Fibroblast of the aortic adventitia (primary cell): ENCODE results near the gene HIGD2A. TPM values are rescaled to one million over a fixed set of nuclear protein-coding genes. Genes with fewer than 3 reads are reported as not detected.
A peak's percentile ranks its signal among the peaks of the same experiment; 100 is the strongest.

Experiments used
- DNase-seq: peaks from one replicate; pipeline ENCODE4 v3.0.0-alpha.2; 2010; ENCODE audit warnings: low read depth
- H3K4me3 ChIP-seq: 2 replicates; pipeline ENCODE4 v1.5.1; 2011; ENCODE audit warnings: low read depth, mild to moderate bottlenecking, control low read depth, low read length, moderate library complexity
- CTCF ChIP-seq: IDR thresholded peaks from 2 replicates; pipeline ENCODE4 v1.5.1; 2011; ENCODE audit warnings: mild to moderate bottlenecking, low read length, control low read depth, inconsistent platforms; ENCODE audit not compliant: insufficient read depth
- total RNA-seq: library from RNA; depleted of rRNA; stranded (reverse); fragments of >200 nt; gene quantifications from 2 replicates; pipeline ENCODE4 v1.2.3, GENCODE V29; 2012; ENCODE audit warnings: low replicate concordance

HIGD2A gene, protein sequence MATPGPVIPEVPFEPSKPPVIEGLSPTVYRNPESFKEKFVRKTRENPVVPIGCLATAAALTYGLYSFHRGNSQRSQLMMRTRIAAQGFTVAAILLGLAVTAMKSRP
- 23.2 and 51.9 TPM in 2 replicates for total RNA-seq

DNA sequence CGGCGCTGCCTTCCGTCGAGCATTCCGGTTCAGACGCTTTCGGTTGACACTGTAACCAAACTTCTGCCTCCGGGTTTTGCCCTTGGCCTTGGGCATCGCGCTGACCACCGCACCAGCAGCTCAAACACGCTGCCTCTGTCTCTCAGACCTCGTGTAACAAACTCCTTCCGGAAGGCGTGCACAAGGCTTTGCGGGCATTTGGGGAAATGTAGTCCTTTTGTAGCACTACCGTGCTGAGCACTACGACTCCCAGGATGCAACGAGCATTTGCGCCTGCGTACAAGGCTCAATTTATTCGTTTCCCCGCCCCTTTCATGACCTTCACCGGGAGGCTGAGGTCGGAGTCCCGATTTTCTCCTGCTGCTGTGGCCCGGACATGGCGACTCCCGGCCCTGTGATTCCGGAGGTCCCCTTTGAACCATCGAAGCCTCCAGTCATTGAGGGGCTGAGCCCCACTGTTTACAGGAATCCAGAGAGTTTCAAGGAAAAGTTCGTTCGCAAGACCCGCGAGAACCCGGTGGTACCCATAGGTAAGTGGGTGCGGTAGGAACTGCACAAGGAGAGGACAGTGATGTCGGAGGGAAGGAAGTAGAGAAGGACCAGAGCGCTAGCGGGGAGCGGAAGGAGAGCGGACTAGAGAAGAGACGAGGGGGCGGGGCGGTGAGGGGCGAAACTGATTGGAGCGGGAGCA is at the start of gene HIGD2A, which contains the start of gene NOP16:
HIGD2A (plus strand) TSS at position 308 of the 691 bp plus-strand sequence; CDS start at position 377, 69 bp downstream.
NOP16 (minus strand) TSS at position 155 of the 691 bp plus-strand sequence; CDS start at position 96, 59 bp downstream.
- peak within 1 kb of the TSS; percentile 98 for H3K4me3 ChIP-seq
- TF ChIP-seq CTCF: no peak
- DNase-seq: peak; percentile 99

DNA sequence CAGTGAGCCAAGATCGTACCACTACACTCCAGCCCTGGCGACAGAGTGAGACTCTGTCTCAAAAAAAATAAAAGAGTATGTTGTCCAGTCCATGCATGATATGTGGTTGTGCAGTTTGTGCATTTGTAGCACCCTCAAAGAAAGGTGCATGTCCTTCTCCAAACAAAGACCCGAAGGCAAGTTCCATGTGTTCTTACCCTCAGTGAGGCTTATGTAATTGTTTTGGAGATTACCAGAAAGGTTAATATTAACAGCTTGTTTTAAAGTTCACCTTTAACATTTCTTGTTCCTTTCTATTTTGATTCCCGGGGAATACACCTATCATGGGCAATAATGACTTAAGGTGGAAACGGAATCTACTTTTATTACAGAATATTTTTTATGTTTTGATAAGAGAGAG is 49.2 kb upstream of the HIGD2A start:
- no peak for DNase-seq
- H3K4me3 ChIP-seq: no peak overlapping the region
- no peak for TF ChIP-seq CTCF

DNA sequence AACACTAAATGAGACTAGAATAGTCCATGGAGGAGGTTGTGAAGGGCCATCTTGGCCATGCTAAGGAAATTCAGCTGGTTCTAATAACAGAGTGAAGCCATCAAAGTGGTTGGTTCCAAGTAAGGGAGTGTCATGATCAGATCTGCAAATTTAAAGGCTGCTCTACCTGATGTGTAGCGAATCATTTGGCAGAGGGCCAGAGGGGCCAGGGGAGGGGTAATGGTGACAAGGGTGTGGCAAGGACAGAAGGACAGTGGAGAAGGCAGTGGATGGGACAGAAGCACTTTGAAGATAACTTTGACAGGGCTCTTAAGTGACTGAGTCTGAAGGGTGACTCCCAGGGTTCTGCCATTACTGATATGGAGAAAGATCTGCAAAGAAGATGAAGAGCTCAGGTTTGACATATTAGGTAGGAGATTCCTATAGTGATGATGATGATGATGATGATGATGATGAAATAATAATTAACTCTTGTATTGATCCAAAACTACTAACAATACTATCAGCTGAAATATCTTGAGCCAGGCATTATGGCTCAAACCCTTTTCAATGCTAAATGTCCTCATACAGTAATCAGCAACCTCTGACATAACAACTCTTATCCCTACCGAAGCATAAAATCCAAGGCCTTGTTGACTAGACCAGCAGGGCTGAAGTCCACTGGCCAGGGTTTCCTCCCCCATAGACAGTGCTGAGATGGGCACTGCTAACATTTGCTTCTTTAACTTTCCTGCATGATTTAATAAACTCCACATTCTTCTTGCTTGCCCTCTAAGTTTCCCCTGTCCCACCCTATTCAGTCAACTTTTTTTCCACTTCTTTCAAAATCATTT is 47.0 kb upstream of the HIGD2A start:
- no peak for DNase-seq
- no peak overlapping the region for H3K4me3 ChIP-seq

DNA sequence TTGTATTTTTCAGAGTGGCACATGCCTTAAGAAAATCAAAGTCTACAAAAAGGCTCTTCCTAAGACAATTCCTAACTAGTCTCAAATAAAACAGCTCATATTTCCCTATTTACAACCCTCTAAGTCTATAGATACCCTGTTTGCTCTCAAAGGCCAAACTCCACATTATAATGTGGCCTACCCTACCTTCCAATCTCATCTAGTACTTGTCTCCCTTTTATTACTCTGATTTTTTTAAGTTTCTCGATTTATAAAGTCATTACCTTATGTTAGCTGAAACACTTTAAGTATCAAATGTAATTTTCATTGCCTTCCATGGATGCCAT is 46.4 kb upstream of the HIGD2A start:
- no peak overlapping the region for H3K4me3 ChIP-seq
- no peak for TF ChIP-seq CTCF
- no peak for DNase-seq

More for the DNA sequence above, 47.0 kb upstream of the HIGD2A start:
- TF ChIP-seq CTCF: no peak

- no peak for DNase-seq
- TF ChIP-seq CTCF: no peak
- no peak overlapping the region for H3K4me3 ChIP-seq
Measured at GRCh38 chr5:176342766-176343458, 45.6 kb upstream of the HIGD2A start.

DNA sequence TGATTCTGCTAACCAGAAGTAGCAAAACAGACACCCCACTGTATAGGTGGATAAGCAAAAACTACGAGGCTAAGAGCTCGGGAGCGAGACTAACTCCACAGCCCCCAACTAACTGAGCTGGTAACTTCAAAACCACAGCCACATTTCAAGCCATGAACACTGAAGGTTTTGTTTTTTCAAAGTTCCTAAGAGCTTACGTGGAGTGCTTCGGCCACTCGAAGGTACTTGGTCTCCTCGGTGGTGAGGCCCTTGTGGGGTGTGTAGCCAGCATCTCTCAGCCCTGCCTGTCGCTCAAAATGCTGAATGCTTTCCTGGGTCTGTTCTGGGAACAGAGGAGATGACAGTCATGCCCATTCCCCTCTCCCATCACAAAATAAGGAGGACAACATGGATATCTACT is 38.1 kb upstream of the HIGD2A start:
- H3K4me3 ChIP-seq: no peak overlapping the region
- no peak for TF ChIP-seq CTCF
- no peak for DNase-seq
